Psoas muscle (tissue), 8 donors: ENCODE data around the gene YAF2. TPM values are rescaled to one million over a fixed set of nuclear protein-coding genes. Genes with fewer than 3 reads are reported as not detected.

Experiments used
- ATAC-seq, 4 donors: fragments of 200-7000 bp; cut with Tn5 transposase; one replicate each; pipeline ENCODE4 v1.9.1; 2020; ENCODE audit warnings: moderate library complexity in 3 of 4, mild to moderate bottlenecking in 2 of 4
- DNase-seq, 2 donors: peaks; one replicate each; pipeline ENCODE4 v3.0.0-alpha.2; 2020
- H3K27ac ChIP-seq: fragments of 200-600 bp; one replicate; pipeline ENCODE4 v1.8.0; 2022
- H3K27me3 ChIP-seq, 3 donors: fragments of 200-600 bp in 1 of 3; one replicate each; pipeline versions ENCODE4 v1.6.1 to v1.8.0; 2013 to 2022; ENCODE audit warnings: low read length in 2 of 3, mild to moderate bottlenecking in 2 of 3, moderate library complexity in 1 of 3; ENCODE audit not compliant: insufficient read depth in 3 of 3
- H3K36me3 ChIP-seq, 2 donors: fragments of 200-600 bp in 1 of 2; one replicate each; pipeline versions ENCODE4 v1.6.1 to v1.8.0; 2013 to 2022; ENCODE audit warnings: low read depth in 1 of 2, mild to moderate bottlenecking in 1 of 2, moderate library complexity in 1 of 2; ENCODE audit not compliant: insufficient read depth in 1 of 2
- H3K4me1 ChIP-seq: fragments of 200-600 bp; one replicate; pipeline ENCODE4 v1.8.0; 2022
- H3K4me3 ChIP-seq: fragments of 200-600 bp; one replicate; pipeline ENCODE4 v1.8.0; 2022; ENCODE audit warnings: mild to moderate bottlenecking
- H3K9me3 ChIP-seq: fragments of 200-600 bp; one replicate; pipeline ENCODE4 v1.8.0; 2022
- WGBS, 3 donors: extraction: QIAGEN DNeasy Blood & Tissue Kit; methylation state at CpG; one replicate each; pipeline versions ENCODE4 v1.1.6 to v1.1.7; 2013; 5-methylcytosine and 5-hydroxymethylcytosine counted together
- intact Hi-C, 2 donors: fragments of 100-400 bp; cut with DNase I; formaldehyde crosslinking; loops; one replicate each; pipeline versions ENCODE4 v1.11.0 to v1.14.2; 2022
- polyA plus RNA-seq, 3 donors: library from polyadenylated mRNA; stranded (reverse); fragments of 200-250 nt; gene quantifications; one replicate each; pipeline ENCODE4 v1.2.3, GENCODE V29; 2013
- total RNA-seq, 4 donors: library from RNA; stranded (reverse); fragmentation: NEBNext Ultra II Directional in 2 of 4; extraction: Animal tissue kit (Norgen Biotek cat#: 25700) in 2 of 4; gene quantifications; one replicate each; pipeline versions ENCODE4 v1.2.1 to v1.2.4, GENCODE V29; 2021 to 2023
- TF ChIP-seq, protein P1 (sequence below): fragments of 200-600 bp; IDR thresholded peaks from one replicate; pipeline ENCODE4 v1.8.0; 2022; ENCODE audit warnings: antibody characterized with exemption
- donor health status: healthy with polysubstance abuse.
- donor health status: DM: no; HTN: no; CAD: no; lungs with moderate emphysema.
- donor health status: Bipolar disorder and iron deficiency.
- donor health status: healthy.
- donor health status: DM: yes; HTN: yes; CAD: no.
- donor health status: DM: no; HTN: no; CAD: no.
- donor health status: DM: no; HTN: no; CAD: no.
- donor health status: DM: yes; HTN: yes; CAD: no.

YAF2 gene
- total and polyA plus RNA-seq, 7 donors: 12.2 to 99.2 (median 50.9) TPM

- 0 to 1% (median 0%) methylated on average over 72 to 106 of the region's 106 CpGs for WGBS, 3 donors
- ATAC-seq: peak; percentile 95 to 98 (median 97)
- H3K4me3 ChIP-seq: peak within 1 kb of the TSS; percentile 73
These were observed 93.4 kb downstream of the YAF2 start, which contains the start of gene GXYLT1 for GRCh38 chr12:42144408-42145196. Gene GXYLT1 (minus strand): TSS chr12:42144874. CDS start chr12:42144646, 228 bp downstream.

DNA sequence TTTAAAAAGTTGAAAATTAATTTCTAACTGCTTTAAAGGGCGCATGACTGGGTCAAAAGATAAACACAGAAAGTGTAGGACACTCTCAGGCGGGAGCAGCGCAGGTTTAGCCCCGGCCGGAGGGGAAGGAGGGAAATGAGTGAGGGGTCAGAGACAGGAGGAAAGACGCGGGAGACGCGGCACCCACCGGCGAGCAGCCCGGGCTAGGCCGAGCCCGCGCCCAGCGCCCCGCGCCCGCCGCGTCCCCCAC is 94.0 kb downstream of the YAF2 start:
- TF ChIP-seq, protein P1, sequence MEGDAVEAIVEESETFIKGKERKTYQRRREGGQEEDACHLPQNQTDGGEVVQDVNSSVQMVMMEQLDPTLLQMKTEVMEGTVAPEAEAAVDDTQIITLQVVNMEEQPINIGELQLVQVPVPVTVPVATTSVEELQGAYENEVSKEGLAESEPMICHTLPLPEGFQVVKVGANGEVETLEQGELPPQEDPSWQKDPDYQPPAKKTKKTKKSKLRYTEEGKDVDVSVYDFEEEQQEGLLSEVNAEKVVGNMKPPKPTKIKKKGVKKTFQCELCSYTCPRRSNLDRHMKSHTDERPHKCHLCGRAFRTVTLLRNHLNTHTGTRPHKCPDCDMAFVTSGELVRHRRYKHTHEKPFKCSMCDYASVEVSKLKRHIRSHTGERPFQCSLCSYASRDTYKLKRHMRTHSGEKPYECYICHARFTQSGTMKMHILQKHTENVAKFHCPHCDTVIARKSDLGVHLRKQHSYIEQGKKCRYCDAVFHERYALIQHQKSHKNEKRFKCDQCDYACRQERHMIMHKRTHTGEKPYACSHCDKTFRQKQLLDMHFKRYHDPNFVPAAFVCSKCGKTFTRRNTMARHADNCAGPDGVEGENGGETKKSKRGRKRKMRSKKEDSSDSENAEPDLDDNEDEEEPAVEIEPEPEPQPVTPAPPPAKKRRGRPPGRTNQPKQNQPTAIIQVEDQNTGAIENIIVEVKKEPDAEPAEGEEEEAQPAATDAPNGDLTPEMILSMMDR: no peak
- ATAC-seq: no peak

More at GRCh38 chr12:42144408-42145196, 93.4 kb downstream of the YAF2 start, which contains the start of gene GXYLT1:
- no peaks in the 10 kb centered on the region for H3K27me3 ChIP-seq
- intact Hi-C loops: loop anchor here (5.0 kb wide), 1 partner anchor 93 kb away; the partner anchor contains the start of gene YAF2 (in 2 of the 2)
- DNase-seq: peak; percentile 94 to 97
- TF ChIP-seq, protein P1: no peak
- H3K9me3 ChIP-seq: no peaks in the 10 kb centered on the region
- H3K4me1 ChIP-seq: peaks cover 18% of the 10 kb centered on the region
- no peaks in the 10 kb centered on the region for H3K36me3 ChIP-seq
- H3K27ac ChIP-seq: peak within 1 kb of the TSS; percentile 85

DNA sequence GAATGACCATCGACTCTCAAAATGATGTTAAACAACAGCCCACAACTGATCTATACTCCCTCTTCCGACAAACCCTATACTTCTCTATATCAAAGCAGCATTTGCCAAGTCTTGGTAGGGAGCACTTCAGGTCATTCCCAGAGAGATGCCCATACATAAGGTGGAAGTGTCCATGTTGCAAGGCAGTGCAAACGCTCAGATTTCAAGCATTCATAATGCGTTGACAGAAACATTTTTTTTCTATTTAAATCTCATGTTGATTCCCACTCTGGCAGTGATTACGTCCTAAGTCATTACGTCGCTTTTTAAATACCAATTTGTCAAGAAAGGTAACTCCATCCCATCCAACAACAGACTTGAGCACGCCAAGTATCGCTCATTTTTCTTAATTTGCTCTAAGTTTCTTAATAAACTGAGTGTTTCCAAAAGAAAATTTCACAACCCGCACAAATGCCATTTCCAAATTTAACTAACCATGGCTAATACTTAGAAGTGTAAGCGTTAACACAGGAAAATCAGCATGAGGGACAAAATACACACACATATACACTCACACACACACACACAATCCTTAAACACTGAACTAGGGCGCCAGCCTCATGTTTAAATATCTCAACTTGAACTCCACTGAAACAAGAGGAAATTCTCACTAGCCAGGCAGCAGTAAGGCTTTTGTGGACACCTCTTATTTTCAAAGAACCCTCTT is 94.4 kb downstream of the YAF2 start:
- intact Hi-C loops: loop anchor here (5.0 kb wide), 1 partner anchor 94 kb away; the partner anchor contains the start of gene YAF2 (in 2 of the 2)
- Histone ChIP-seq H3K27me3 (no peaks in the 10 kb centered on the region), H3K9me3 (no peaks in the 10 kb centered on the region), H3K27ac (peak overlapping the region; percentile 85), H3K4me1 (peaks cover 18% of the 10 kb centered on the region), H3K36me3 (no peaks in the 10 kb centered on the region), H3K4me3 (peak overlapping the region; percentile 73)
- DNase-seq (no peak), ATAC-seq (no peak)
- TF ChIP-seq, protein P1: no peak
- WGBS, 3 donors: 6 to 9% (median 7%) methylated on average over 12 of the region's 12 CpGs

More for the DNA sequence above, 94.0 kb downstream of the YAF2 start:
- WGBS, 3 donors: 0 to 1% (median 0%) methylated on average over 5 to 21 of the region's 21 CpGs
- Histone ChIP-seq H3K27ac (peak overlapping the region; percentile 85), H3K9me3 (no peaks in the 10 kb centered on the region), H3K4me3 (peak overlapping the region; percentile 73), H3K36me3 (no peaks in the 10 kb centered on the region), H3K4me1 (peaks cover 18% of the 10 kb centered on the region), H3K27me3 (no peaks in the 10 kb centered on the region)
- intact Hi-C loops: loop anchor here (5.0 kb wide), 1 partner anchor 93 kb away; the partner anchor contains the start of gene YAF2 (in 2 of the 2)
- DNase-seq: peak in 1 of 2 donors; percentile 71

DNA sequence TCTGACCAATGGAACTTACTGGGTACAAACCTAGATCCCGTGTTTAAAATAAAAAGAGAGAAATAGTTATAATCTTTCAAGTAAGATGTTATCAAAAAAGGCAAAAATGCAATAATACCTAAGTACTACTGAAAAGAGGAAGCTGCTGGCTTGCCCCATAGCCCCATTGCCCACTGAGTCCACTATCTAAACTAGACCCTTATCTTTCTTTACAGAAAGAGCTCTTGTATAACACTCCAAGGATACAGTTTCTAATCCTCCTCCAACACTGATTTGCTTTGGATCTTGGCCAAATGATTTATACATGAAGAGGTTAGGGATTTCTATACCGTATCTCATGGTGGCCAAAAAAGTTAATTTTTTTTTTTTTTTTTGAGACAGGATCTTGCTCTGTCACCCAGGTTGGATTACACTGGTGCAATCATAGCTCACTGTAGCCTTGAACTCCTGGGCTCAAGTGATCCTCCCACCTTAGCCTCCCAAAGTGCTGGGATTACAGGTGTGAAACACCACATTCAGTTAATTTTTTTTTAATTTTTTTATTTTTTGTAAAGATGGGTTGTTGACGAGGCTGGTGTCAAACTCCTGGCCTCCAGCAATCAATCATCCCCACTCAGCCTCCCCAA is 96.0 kb downstream of the YAF2 start:
- DNase-seq (no peak), ATAC-seq (no peak)
- H3K27me3 ChIP-seq: no peaks in the 10 kb centered on the region
- no peak overlapping the region for H3K27ac ChIP-seq
- H3K9me3 ChIP-seq: no peaks in the 10 kb centered on the region
- TF ChIP-seq, protein P1: no peak
- WGBS, 3 donors: 86 to 93% (median 90%) methylated on average over 3 of the region's 3 CpGs
- intact Hi-C loops: loop anchor here (5.0 kb wide), 1 partner anchor 95 kb away; the partner anchor contains the start of gene YAF2 (in 2 of the 2)
- peaks cover 22% of the 10 kb centered on the region for H3K4me1 ChIP-seq
- H3K36me3 ChIP-seq: no peaks in the 10 kb centered on the region
- no peak overlapping the region for H3K4me3 ChIP-seq
